Osteoblast (primary cell): ENCODE measurements around the gene PALM3. TPM values are rescaled to one million over a fixed set of nuclear protein-coding genes. Genes with fewer than 3 reads are reported as not detected.

Source experiments
- DNase-seq: peaks from one replicate; pipeline ENCODE4 v3.0.0; 2011; ENCODE audit warnings: low spot score, mixed read lengths; ENCODE audit not compliant: insufficient read length; ENCODE audit errors: missing footprints
- H2AFZ ChIP-seq: 2 replicates; pipeline ENCODE4 v1.6.0; 2011; ENCODE audit warnings: mild to moderate bottlenecking, low read length
- H3K27ac ChIP-seq: 2 replicates; pipeline ENCODE4 v1.5.1; 2011; ENCODE audit warnings: mild to moderate bottlenecking, low read depth, low read length, moderate library complexity
- H3K27me3 ChIP-seq: 2 replicates; pipeline ENCODE4 v1.6.0; 2012; ENCODE audit warnings: mild to moderate bottlenecking, control low read depth, inconsistent platforms, low read length, moderate library complexity; ENCODE audit not compliant: insufficient read depth
- H3K36me3 ChIP-seq: 2 replicates; pipeline ENCODE4 v1.5.1; 2011; ENCODE audit warnings: mild to moderate bottlenecking, low read length, control low read depth, moderate library complexity; ENCODE audit not compliant: insufficient read depth
- H3K4me1 ChIP-seq: 2 replicates; pipeline ENCODE4 v1.5.1; 2011; ENCODE audit warnings: mild to moderate bottlenecking, low read length, control low read depth, moderate library complexity; ENCODE audit not compliant: insufficient read depth
- H3K4me2 ChIP-seq: 2 replicates; pipeline ENCODE4 v1.6.0; 2011; ENCODE audit warnings: mild to moderate bottlenecking, low read length; ENCODE audit not compliant: insufficient read depth
- H3K4me3 ChIP-seq: fragments of 200-600 bp; sonication (generic); 3 replicates; pipeline ENCODE4 v1.5.1; 2012; ENCODE audit warnings: mild to moderate bottlenecking, low read length, inconsistent platforms; ENCODE audit not compliant: insufficient read depth
- H3K79me2 ChIP-seq: 2 replicates; pipeline ENCODE4 v1.6.0; 2012; ENCODE audit warnings: mild to moderate bottlenecking, low read length, control low read depth, inconsistent platforms; ENCODE audit not compliant: insufficient read depth
- H3K9me3 ChIP-seq: 2 replicates; pipeline ENCODE4 v1.5.1; 2011; ENCODE audit warnings: low read depth, low read length, control low read depth
- H4K20me1 ChIP-seq: 2 replicates; pipeline ENCODE4 v1.6.0; 2012; ENCODE audit warnings: mild to moderate bottlenecking, low read length, control low read depth; ENCODE audit not compliant: insufficient read depth
- total RNA-seq: library from RNA; depleted of rRNA; stranded (reverse); fragments of >200 nt; gene quantifications from 2 replicates; pipeline ENCODE4 v1.2.3, GENCODE V29; 2012
- TF ChIP-seq, protein P1 (sequence below): IDR thresholded peaks from 2 replicates; pipeline ENCODE4 v1.5.1; 2011; ENCODE audit warnings: mild to moderate bottlenecking, low read depth, low read length, moderate library complexity; ENCODE audit errors: extremely low read depth

The PALM3 gene
- total RNA-seq, 1 donor, result not detected

DNA sequence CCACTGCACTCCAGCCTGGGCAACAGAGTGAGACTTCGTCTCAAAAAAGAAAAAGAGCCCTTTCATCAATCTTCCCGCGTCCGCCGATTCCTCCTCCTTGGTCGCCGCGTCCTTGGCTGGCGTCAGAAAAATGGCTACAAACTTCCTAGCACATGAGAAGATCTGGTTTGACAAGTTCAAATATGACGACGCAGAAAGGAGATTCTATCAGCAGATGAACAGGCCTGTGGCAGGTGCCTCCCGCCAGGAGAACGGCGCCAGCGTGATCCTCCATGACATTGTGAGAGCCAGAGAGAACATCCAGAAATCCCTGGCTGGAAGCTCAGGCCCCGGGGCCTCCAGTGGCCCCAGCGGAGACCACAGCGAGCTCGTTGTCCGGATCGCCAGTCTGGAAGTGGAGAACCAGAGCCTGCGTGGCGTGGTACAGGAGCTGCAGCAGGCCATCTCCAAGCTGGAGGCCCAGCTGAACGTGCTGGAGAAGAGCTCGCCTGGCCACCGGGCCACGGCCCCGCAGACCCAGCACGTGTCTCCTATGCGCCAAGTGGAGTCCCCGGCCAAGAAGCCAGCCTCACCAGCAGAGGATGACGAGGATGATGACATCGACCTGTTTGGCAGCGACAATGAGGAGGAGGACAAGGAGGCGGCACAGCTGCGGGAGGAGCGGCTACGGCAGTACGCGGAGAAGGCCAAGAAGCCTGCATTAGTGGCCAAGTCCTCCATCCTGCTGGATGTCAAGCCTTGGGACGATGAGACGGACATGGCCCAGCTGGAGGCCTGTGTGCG is 8.6 kb upstream of the PALM3 start:
- no peaks in the 10 kb centered on the region for H3K79me2 ChIP-seq
- H2AFZ ChIP-seq, result no peak overlapping the region
- H3K4me2 ChIP-seq, result no peak overlapping the region
- TF ChIP-seq, protein P1, sequence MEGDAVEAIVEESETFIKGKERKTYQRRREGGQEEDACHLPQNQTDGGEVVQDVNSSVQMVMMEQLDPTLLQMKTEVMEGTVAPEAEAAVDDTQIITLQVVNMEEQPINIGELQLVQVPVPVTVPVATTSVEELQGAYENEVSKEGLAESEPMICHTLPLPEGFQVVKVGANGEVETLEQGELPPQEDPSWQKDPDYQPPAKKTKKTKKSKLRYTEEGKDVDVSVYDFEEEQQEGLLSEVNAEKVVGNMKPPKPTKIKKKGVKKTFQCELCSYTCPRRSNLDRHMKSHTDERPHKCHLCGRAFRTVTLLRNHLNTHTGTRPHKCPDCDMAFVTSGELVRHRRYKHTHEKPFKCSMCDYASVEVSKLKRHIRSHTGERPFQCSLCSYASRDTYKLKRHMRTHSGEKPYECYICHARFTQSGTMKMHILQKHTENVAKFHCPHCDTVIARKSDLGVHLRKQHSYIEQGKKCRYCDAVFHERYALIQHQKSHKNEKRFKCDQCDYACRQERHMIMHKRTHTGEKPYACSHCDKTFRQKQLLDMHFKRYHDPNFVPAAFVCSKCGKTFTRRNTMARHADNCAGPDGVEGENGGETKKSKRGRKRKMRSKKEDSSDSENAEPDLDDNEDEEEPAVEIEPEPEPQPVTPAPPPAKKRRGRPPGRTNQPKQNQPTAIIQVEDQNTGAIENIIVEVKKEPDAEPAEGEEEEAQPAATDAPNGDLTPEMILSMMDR, result no peak
- no peaks in the 10 kb centered on the region for H4K20me1 ChIP-seq
- no peaks in the 10 kb centered on the region for H3K9me3 ChIP-seq
- no peaks in the 10 kb centered on the region for H3K36me3 ChIP-seq
- H3K27me3 ChIP-seq, result no peaks in the 10 kb centered on the region
- no peak overlapping the region for H3K27ac ChIP-seq
- H3K4me1 ChIP-seq, result peaks cover 14% of the 10 kb centered on the region
- DNase-seq, result no peak
- no peak overlapping the region for H3K4me3 ChIP-seq

DNA sequence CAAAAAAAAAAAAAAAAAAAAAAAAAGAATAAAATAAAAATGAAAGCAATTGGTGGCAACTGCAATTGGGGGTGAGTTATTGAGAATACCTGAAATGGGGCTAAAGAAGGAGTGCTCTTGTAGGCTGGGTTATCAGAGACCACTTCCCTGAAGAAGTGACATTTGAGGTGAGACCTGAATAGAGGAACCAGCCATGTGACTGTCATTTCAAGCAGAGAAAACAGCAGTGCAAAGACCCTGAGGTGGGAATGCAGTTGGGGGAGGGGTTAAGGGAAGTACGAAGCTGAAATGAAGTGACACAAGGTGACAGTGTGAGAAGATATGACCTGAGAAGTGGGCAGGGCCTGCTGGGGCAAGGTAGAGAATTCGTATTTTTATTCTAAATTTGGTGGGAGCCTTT is 4.3 kb upstream of the PALM3 start:
- H3K27me3 ChIP-seq, result no peaks in the 10 kb centered on the region
- H3K4me1 ChIP-seq, result no peaks in the 10 kb centered on the region
- H3K9me3 ChIP-seq, result no peaks in the 10 kb centered on the region
- H4K20me1 ChIP-seq, result no peaks in the 10 kb centered on the region
- no peaks in the 10 kb centered on the region for H3K36me3 ChIP-seq
- no peak for DNase-seq
- no peak overlapping the region for H3K4me3 ChIP-seq
- no peak overlapping the region for H3K27ac ChIP-seq
- TF ChIP-seq, protein P1, result no peak
- no peaks in the 10 kb centered on the region for H3K79me2 ChIP-seq
- H2AFZ ChIP-seq, result no peak overlapping the region
- no peak overlapping the region for H3K4me2 ChIP-seq

DNA sequence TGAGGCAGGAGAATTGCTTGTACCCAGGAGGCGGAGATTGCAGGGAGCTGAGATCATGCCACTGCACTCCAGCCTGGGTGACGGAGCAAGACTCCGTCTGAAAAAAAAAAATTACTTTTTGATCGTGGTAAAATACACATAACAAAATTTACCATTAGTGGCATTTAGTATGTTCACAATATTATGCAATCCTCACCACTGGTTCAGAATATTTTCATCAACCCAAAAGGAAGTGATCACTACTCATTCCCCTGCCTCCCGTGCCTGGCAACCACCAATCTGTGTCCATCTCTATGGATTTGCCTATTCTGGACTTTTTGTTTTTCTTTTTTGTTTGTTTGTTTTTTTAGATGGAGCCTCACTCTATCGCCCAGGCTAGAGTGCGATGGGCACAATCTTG is 1.2 kb upstream of the PALM3 start:
- DNase-seq, result peak; percentile 63
- H3K4me2 ChIP-seq, result no peak overlapping the region
- H3K36me3 ChIP-seq, result no peaks in the 10 kb centered on the region
- no peaks in the 10 kb centered on the region for H3K79me2 ChIP-seq
- H3K9me3 ChIP-seq, result no peaks in the 10 kb centered on the region
- no peak overlapping the region for H3K27ac ChIP-seq
- TF ChIP-seq, protein P1, result no peak
- H2AFZ ChIP-seq, result no peak overlapping the region
- no peaks in the 10 kb centered on the region for H3K4me1 ChIP-seq
- no peak overlapping the region for H3K4me3 ChIP-seq
- H3K27me3 ChIP-seq, result peaks cover 15% of the 10 kb centered on the region
- no peaks in the 10 kb centered on the region for H4K20me1 ChIP-seq

DNA sequence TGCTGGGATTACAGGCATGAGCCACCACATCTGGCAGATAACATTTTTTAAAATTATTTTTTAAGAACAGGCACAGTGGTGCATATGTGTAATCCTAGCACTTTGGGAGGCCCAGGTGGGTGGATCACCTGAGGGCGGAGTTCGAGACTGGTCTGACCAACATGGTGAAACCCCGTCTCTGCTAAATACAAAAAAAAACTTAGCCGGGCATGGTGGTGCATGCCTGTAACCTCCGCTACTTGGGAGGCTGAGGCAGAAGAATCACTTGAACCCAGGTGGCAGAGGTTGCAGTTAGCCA is 631 bp upstream of the PALM3 start:
- H2AFZ ChIP-seq, result no peak overlapping the region
- no peak overlapping the region for H3K27ac ChIP-seq
- H4K20me1 ChIP-seq, result no peaks in the 10 kb centered on the region
- H3K36me3 ChIP-seq, result no peaks in the 10 kb centered on the region
- H3K27me3 ChIP-seq, result peaks cover 18% of the 10 kb centered on the region
- no peak for DNase-seq
- TF ChIP-seq, protein P1, result no peak
- no peaks in the 10 kb centered on the region for H3K9me3 ChIP-seq
- no peak overlapping the region for H3K4me3 ChIP-seq
- no peaks in the 10 kb centered on the region for H3K79me2 ChIP-seq
- no peaks in the 10 kb centered on the region for H3K4me1 ChIP-seq
- H3K4me2 ChIP-seq, result no peak overlapping the region
